ENCODE results near the gene MIGA2. TPM values are rescaled to one million over a fixed set of nuclear protein-coding genes. Genes with fewer than 3 reads are reported as not detected.

The MIGA2 gene
- total and polyA plus RNA-seq, 2 experiments from 2014 or later: 19.3 to 47.8 TPM

GRCh38 chr9:129071526-129072126 lies 35.2 kb downstream of the MIGA2 start:
- Mint-ChIP-seq H3K4me1 (peaks cover 31% of the 10 kb centered on the region), H3K9me3 (no peaks in the 10 kb centered on the region; the same call in 2 of the 3 replicates), H3K27ac (peak overlapping the region; percentile 88), H3K36me3 (ENCODE audit: low read depth) (peaks cover 17% of the 10 kb centered on the region), H3K27me3 (ENCODE audit: insufficient read depth, low read depth, poor library complexity) (peaks cover 9% of the 10 kb centered on the region), H3K4me3 (peak overlapping the region; percentile 48)
- H3K36me3 ChIP-seq (ENCODE audit: insufficient read depth): no peaks in the 10 kb centered on the region
- 0 out of 2 replicates have a peak, but pooled peaks cover 3% of the 10 kb centered on the region for H3K79me2 ChIP-seq (replicated peaks; ENCODE audit: insufficient read depth)
- H3K27ac ChIP-seq (ENCODE audit: low read depth): peak overlapping the region; percentile 85
- peak overlapping the region; percentile 41; the same call in 1 of the 2 replicates for H3K4me3 ChIP-seq
- no peaks in the 10 kb centered on the region for H4K20me1 ChIP-seq (replicated peaks; ENCODE audit: insufficient read depth)
- ATAC-seq (peak; percentile 86), DNase-seq (ENCODE audit: low spot score) (peak; percentile 97)
- H3K27me3 ChIP-seq (ENCODE audit: insufficient read depth): no peaks in the 10 kb centered on the region
- TF ChIP-seq, protein P1, sequence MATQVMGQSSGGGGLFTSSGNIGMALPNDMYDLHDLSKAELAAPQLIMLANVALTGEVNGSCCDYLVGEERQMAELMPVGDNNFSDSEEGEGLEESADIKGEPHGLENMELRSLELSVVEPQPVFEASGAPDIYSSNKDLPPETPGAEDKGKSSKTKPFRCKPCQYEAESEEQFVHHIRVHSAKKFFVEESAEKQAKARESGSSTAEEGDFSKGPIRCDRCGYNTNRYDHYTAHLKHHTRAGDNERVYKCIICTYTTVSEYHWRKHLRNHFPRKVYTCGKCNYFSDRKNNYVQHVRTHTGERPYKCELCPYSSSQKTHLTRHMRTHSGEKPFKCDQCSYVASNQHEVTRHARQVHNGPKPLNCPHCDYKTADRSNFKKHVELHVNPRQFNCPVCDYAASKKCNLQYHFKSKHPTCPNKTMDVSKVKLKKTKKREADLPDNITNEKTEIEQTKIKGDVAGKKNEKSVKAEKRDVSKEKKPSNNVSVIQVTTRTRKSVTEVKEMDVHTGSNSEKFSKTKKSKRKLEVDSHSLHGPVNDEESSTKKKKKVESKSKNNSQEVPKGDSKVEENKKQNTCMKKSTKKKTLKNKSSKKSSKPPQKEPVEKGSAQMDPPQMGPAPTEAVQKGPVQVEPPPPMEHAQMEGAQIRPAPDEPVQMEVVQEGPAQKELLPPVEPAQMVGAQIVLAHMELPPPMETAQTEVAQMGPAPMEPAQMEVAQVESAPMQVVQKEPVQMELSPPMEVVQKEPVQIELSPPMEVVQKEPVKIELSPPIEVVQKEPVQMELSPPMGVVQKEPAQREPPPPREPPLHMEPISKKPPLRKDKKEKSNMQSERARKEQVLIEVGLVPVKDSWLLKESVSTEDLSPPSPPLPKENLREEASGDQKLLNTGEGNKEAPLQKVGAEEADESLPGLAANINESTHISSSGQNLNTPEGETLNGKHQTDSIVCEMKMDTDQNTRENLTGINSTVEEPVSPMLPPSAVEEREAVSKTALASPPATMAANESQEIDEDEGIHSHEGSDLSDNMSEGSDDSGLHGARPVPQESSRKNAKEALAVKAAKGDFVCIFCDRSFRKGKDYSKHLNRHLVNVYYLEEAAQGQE (IDR thresholded peaks at IDR 0.05; ENCODE audit: unreplicated experiment): no peak
- TF ChIP-seq POLR2AphosphoS5 (IDR thresholded peaks at IDR 0.05; ENCODE audit: low read depth) (0 out of 2 replicates have a peak, but pooled peaks have one; percentile 8), ETS1 (IDR thresholded peaks at IDR 0.05) (peak; percentile 33; the same call in 1 of the 2 replicates)
- peak overlapping the region; percentile 77 for H3K4me2 ChIP-seq
- H2AFZ ChIP-seq: no peak overlapping the region
- H3K9me2 ChIP-seq (ENCODE audit: insufficient read depth): no peaks in the 10 kb centered on the region
- H3K4me1 ChIP-seq (ENCODE audit: insufficient read depth): peaks cover 26% of the 10 kb centered on the region
- 0 out of 2 replicates have a peak, but pooled peaks cover 6% of the 10 kb centered on the region for H3F3A ChIP-seq (replicated peaks; ENCODE audit: low read depth)

- peak overlapping the region; percentile 48 for H3K4me3 Mint-ChIP-seq
- H3K4me2 ChIP-seq: peak overlapping the region; percentile 77
- DNase-seq (ENCODE audit: low spot score) (no peak), ATAC-seq (peak; percentile 8)
- H3K4me1 ChIP-seq (ENCODE audit: insufficient read depth): peaks cover 26% of the 10 kb centered on the region
- H3K27me3 ChIP-seq (ENCODE audit: insufficient read depth): no peaks in the 10 kb centered on the region
- no peaks in the 10 kb centered on the region for H4K20me1 ChIP-seq (replicated peaks; ENCODE audit: insufficient read depth)
- no peaks in the 10 kb centered on the region; the same call in 2 of the 3 replicates for H3K9me3 Mint-ChIP-seq
- 0 out of 2 replicates have a peak, but pooled peaks cover 3% of the 10 kb centered on the region for H3K79me2 ChIP-seq (replicated peaks; ENCODE audit: insufficient read depth)
- H2AFZ ChIP-seq: no peak overlapping the region
- H3K4me3 ChIP-seq: peak overlapping the region; percentile 39; the same call in 1 of the 2 replicates
- H3K27ac ChIP-seq (ENCODE audit: low read depth): peak overlapping the region; percentile 85
- TF ChIP-seq POLR2AphosphoS5 (IDR thresholded peaks at IDR 0.05; ENCODE audit: low read depth) (0 out of 2 replicates have a peak, but pooled peaks have one; percentile 6), EZH2phosphoT487 (IDR thresholded peaks at IDR 0.05; ENCODE audit: unreplicated experiment) (no peak), NANOG (IDR thresholded peaks at IDR 0.05; ENCODE audit: borderline replicate concordance) (no peak), ZNF462 (CRISPR knock-in tag; IDR thresholded peaks at IDR 0.05) (no peak), CTCF (conservative IDR thresholded peaks at IDR 0.05; ENCODE audit: low read depth in 2 of 2) (no peak)
- peaks cover 9% of the 10 kb centered on the region for H3K27me3 Mint-ChIP-seq (ENCODE audit: insufficient read depth, low read depth, poor library complexity)
- H3K4me1 Mint-ChIP-seq: peaks cover 31% of the 10 kb centered on the region
- peaks cover 14% of the 10 kb centered on the region for H3K36me3 Mint-ChIP-seq (ENCODE audit: low read depth)
- H3K9me2 ChIP-seq (ENCODE audit: insufficient read depth): no peaks in the 10 kb centered on the region
- H3F3A ChIP-seq (replicated peaks; ENCODE audit: low read depth): 0 out of 2 replicates have a peak, but pooled peaks cover 6% of the 10 kb centered on the region
- H3K36me3 ChIP-seq (ENCODE audit: insufficient read depth): no peaks in the 10 kb centered on the region
- peak overlapping the region; percentile 83 for H3K27ac Mint-ChIP-seq
Observed at GRCh38 chr9:129072171-129072570, 35.7 kb downstream of the MIGA2 start.
